Activated T-helper 1 cell treated with anti-CD3 and anti-CD28 coated beads, Interleukin-2, amount 50 U/mL, for 16 hours (primary cell): ENCODE data around the gene MROH2A.

Experiments used
- DNase-seq, 2 donors: peaks; one replicate each; pipeline ENCODE4 v3.0.0-alpha.2; 2020; ENCODE audit warnings: low read depth in 1 of 2, low spot score in 1 of 2

The MROH2A gene

DNA sequence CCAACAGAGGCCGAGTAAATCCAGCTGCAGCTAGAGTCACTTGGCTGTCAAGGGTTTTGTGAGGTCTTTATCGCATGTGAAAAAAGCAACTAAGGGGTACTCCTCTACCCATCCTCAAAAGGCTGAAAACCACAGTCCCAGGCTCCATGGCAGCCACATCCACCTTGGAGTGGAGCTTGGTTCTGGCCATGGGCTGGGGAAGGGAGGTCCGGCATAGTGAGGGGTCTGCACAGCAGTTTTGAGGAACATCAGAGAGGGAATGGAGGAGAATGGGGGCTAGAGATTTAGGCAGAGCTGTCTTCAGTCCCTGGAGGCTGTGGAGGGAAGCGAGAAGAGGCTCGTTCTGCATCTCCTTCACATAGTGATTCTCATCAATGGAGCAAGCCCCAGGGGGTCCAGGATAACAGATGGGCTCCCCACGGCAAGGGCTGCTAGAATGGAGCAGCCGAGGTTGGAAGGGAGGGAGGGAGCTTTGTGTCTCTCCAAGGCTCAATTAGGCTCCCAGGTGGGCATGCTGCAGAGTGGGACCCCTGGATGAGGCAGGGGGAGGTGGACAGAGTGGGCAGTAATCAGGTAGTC, 21.0 kb downstream of the MROH2A start:
- DNase-seq, result no peak

DNA sequence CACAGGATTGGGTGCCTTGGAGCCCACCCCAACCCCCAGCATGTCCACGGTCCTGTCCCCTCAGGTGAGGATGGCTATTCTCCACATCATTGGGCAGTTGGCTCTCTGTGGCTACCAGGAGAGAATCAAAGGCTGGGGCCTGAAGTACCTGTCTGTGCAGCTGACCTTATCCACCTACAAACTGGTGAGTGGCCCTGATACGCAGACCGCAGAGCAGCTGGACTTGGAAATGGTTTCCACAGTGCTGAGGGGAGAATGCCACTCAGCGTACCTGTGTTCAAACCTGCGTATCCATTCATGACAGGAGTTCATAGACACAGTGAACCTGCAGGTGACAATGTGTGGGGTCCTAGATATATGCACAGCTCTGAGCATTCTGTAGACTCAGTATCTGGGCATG, 21.6 kb downstream of the MROH2A start:
- DNase-seq, result no peak

DNA sequence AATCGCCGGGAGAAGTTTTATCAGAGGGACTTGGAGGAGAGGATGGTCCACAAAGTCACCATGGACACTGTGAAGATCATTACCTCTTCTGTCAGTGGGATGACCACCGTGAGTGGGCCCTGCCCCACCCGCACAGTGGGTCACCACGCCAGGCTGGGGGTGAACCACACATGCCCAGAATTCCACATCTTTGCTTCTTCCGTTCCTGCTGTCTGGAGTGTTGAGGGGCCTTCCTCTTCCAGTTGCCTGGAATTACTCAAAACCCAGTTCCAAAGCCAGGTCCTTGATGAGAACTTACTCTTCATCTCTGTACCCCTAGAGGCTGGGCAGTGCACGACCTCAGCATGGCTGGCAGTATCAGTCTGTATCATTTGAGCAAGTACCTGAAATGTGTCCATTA, 22.1 kb downstream of the MROH2A start:
- no peak for DNase-seq

DNA sequence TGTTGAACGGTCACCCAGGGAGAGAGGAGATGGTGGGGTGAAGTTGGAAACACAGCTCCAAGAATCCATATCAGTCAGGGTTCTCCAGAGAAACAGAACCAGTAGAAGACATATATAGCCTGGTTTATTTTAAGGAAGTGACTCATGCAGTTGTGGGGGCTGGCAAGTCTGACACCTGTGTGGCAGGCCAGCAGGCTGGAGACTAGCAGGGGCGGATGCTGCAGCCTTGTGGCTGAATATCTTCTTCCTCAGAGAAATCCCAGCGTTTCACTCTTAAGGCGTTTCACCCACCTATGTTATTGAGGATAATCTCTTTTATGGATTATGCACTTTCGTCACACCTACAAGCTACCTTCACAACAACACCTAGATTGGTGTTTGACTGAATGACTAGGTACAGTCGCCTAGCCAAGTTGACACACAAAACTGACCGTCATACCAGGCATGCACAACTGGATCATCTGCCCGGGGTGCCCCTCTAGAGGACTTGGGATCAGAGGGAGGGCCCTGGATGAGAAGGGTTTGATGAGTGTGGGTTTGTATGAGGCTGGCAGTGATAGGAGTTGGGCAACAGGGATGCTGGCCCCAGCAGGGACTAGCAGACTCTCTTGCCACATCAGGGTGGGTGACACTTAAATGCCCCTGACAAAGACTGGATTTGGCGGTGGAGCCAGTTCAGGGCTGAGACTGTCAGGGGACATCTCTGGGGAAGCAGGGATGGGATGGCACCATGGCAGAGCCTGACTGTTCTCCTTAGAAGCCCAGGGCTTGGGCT, 23.4 kb downstream of the MROH2A start:
- no peak for DNase-seq

DNA sequence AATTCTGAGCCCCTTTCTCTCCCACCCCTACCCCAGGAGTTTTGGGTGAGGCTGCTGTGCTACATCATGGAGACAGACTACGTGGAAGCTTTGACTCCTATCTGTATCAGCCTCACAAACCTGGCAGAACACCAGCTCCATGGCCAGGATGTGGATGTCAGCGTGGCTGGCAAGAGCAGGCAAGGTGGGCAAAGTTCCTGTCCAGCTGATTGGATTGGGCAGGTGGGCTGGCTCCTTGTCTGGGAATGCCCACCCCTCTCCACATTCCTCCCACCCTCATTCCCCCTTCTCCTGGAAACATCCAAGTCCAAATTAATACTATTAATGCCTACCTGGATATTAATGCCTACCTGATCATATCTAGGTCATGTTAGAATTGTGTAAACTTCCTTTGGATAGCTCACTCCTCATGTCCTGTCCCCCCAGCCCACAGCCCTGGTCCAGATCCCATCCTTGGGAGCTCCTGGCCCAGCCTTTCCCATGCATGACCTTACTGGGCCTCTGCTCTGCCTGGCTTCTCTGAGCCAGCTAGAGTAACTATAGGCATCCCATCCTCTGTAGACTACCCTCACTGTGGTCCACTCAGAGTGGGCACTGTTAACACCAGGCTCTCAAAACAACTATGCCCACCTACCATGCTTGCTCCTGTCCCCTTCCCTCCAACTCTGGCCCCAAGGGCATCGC, 24.1 kb downstream of the MROH2A start:
- no peak for DNase-seq

DNA sequence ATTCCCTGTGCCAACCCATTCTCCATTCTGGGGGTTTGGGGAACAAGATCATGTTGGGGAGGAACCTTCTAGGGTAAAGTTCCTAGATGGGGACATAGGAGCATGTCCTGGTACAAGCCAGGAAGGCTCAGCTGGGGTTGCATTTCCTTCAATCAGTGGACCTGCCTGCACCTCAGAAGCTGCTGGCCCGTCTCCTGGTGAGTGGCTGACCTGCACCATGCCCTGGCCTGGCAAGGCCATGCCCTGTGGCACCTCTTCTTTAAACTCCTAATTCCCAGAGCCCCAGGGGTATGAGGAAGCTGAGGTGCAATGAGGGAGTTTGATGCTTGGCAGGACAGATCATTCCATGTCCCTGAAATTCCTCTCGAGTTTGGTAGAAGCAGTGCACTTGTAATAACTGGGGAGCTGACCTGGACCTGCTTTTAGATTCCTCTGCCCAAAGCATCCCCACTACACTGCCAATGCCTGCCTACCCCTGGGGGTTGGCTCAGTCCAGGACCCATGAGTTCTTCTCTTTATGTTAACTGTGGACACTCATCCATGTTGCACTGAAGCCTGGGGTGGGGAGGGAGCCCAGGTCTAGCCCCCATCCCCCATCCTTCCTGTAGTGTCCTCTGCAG, 25.3 kb downstream of the MROH2A start:
- no peak for DNase-seq

DNA sequence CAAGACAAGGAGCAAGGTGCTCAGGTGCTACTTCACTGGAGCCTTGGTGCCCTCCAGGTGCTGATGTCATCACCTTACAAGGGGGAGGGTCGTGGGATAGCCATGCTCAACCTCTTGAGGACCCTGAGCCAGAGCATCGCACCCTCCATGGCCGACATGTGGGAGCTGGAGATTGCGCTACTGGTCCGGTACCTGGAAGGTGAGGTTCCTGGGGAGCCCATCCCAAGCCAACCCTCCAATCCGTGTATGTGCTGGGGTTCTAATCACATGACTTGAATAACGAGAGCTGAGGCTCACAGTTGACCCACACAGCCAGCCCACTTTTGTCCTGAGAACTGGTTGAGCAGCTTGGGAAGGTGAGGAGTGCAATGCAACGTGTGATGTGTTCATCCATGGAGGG, 25.9 kb downstream of the MROH2A start:
- no peak for DNase-seq

DNA sequence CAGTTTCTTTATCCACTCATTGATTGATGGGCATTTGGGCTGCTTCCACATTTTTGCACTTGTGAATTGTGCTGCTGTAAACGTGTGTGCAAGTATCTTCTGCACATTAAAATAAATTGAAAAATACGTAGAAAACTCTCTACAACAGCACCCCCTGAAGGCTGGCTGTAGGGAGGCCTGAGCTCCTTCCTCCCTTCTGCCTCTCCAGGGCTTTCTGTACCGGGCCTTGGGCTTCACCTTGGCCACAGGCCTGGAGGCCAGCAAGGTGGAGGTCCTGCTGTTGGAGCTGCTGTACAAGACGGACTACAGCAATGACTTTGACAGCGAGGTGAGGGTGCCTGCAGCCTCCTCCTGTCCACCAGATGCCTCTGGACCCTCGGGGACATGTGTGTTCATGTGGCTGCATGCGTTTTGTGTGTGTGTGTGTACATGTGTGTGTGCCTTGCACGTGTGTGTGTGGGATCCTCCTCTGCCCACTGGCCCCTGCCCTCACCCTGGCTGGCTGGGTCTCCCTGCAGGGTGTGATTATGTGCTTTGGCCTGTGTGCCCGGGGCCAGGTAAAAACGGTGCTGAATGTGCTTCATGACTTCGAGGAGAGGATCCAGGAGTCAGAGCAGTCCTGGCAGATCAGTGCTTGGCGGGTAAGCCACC, 29.2 kb downstream of the MROH2A start:
- no peak for DNase-seq

DNA sequence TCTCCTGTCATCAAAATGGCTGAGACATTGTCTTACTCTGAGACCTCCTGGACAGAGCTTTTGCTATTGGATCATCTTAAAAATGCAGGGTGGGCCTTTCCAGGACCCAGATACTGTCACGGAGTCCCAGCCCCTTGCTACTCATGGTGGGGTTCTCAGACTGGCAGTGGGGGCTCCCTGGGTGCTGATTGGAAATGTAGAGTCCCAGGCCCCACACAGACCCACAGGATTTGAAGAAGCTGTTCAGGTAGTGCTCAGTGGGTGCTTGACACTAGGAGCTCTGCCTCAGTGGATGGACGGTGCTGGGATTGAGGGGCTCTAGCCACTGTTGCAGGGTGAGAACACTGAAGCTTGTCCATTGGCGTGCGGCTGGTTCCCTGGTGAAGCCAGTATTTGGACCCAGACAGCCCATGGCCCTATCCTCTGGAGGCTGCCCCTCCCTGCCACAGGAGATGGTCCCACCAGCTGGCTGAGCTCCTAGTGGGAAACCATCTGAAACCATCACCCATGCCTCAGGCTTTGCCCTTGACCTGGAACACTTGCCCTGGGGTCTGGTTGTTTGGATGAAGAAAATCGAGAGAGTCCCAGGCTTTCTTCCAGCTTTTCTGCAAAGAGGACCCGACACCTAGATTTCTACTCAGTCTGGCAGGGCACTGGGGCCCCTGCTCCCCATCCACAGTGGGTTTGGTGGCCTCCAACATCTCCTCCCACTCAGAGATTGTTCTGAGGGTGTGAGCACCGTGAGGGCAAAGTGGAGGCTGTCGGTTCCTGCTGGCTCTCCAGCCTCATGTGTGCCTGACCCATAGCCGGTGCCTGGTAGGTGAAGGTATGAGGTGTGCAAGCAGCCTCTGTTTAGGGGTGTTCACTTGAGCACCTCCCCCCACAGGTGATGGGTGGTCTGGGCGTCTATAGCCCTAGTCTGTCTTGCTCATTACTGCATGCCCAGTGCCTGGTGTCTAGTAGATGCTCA, 30.1 kb downstream of the MROH2A start:
- no peak for DNase-seq

DNA sequence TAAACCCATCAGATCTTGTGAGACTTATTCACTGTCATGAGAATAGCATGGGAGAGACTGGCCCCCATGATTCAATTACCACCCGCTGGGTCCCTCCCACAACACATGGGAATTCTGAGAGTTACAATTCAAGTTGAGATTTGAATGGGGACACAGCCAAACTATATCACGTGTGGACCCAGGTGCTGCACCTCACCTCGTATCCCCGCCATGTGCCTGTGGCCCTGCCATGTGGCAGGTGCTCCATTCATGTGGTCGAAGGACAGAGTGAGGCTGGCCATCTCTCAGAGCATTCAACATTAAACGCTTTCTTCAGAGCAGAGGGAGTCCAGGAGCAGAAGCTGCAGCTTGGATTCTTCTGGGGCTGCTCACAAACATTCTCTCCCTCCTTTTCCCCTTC, 32.3 kb downstream of the MROH2A start:
- DNase-seq, result no peak

DNA sequence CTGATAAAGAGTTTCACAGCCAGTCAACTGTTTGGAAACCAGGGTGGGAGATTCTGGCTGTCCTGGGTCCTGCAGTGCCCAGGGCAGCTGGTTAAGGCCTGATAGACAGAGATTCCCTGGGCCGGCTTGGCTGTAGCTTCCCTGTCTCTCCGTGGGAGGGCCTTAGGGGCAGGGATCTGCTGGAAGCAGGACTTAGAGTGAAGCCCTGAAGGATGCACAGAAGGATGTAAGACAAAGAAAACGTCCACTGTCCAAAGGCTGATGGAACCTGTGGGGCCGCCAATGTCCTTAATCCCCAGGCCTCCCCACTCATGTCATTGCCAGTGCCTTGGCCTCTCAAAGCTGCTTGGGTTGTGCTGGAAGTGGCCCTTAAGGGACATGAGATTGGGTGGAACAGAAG, 33.0 kb downstream of the MROH2A start:
- no peak for DNase-seq

DNA sequence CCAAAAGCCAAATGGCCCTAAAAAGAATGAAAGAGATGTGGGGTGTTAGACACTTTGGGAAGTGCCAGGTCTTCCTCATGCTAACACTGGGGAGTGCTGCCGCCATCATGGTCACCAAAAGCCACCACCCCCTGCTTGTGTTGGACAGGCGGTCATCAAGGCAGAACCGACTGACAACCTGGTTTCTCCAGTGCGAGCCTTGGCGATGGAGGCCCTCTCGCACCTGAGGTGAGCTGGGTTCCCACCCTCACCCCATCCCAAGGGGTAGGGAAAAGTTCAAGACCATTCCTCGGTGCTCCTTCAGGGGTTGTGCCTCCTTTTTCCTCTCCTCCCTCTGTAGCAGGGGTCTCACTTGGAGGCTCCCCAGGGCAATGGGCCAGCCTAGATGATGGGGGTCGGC, 33.6 kb downstream of the MROH2A start:
- no peak for DNase-seq

DNA sequence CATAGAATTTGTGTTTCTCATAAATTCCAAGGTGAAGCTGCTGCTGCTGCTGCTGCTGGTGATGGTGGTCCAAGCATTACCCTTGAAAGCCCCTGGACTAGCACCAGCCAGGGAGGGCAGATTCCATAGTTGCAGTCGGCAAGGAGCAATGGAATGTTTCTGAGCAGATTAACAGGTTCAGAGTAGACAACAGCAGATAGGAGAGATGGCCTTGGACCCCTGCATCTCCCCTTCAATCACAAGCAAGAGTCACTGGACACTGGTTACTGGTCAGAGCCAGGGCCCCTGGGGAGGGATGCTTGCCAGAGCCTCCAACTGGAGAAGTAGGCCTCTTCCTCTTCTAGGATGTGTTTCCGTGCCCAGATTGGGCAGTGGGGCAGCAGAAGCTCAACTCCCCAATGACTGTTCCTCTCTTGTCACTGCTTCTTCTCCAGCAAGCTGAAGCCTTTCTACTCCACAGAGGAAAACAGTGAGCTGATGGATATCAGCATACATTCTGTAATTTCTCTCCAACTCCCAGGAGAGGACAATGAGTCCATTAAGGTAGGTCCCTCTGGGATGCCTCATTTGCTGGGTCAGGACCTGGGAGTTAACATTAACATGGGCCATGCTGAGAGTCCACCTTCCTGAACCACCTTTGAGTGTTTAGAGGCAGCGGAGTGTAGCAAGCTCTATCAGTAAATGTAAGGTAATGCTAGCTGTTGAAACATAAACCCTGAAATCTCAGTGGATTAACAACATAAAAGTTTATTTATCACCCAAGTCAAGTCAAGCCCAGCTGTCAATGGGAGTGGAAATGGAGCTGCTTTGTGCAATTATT, 35.3 kb downstream of the MROH2A start:
- DNase-seq, result no peak

DNA sequence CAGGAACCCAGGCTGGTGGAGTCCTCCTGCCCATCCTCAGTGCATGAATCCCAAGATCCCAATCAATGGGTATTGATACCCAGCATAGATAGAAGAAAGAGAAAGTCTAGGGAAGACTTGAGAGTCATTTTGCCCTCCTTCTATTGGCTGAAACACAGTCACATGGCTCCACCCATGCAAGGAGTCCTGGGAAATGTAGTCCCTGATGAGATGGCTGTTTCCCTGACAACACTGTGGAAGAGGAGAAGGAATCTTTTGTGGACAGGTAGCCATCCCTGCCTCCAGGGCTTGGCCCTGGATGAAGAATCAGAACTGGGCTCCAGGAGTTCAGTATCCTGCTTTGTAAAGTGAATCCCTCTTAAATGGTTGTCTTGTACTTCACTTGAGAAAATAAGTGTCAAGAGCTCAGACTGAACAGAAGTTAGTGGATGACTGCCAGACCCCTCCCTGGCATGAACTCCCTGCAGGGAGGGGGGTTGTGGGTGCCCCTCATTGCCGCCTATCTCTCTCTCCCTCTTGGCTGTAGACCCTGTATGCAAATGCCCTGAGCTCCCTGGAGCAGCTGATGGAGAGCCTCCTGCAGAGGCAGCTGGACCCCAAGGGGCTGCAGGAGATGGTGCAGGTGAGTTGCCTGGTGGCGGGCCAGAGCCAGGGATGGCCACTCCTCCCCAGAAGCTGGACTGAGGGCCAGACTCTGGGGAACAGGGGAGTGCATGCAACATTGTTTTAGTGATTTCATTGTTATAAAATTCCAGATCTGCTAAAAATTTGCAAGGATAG, 36.1 kb downstream of the MROH2A start:
- DNase-seq, result no peak

DNA sequence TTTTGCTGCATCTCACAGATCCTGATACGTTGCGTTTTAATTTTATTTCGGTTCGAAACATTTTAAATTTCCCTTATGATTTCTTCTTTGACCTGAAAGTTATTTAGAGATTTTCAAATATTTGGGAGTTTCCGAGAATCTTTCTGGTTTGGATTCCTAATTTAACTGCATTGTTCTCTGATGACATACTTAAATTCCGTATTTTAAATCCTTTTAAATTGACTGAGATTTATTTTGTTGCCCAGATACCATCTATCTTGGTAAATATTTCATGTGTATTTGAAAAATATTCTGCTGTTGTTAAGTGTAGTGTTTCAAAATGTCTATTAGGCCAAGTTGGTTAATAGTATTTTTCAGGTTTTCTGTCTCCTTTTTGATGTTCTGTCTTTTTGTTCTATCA, 37.7 kb downstream of the MROH2A start:
- DNase-seq, result no peak

DNA sequence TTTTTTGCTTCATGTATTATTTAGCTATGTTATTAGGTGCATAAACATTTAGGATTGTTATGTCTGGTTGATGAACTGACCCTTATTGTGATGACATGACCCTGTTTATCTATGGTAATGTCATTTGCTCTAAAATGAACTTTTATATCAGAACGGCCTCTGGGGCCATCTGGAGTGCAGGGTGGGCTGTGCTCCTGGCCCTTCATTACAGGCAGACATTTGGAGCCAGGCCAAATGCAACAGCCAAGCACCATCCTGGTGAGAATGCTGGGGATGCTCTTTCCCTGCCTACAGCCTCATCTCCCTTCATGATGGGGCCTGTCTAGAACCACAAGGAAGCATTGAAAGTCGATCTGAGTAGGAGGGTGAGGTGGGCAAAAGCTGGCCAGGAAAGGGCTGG, 38.2 kb downstream of the MROH2A start:
- no peak for DNase-seq

DNA sequence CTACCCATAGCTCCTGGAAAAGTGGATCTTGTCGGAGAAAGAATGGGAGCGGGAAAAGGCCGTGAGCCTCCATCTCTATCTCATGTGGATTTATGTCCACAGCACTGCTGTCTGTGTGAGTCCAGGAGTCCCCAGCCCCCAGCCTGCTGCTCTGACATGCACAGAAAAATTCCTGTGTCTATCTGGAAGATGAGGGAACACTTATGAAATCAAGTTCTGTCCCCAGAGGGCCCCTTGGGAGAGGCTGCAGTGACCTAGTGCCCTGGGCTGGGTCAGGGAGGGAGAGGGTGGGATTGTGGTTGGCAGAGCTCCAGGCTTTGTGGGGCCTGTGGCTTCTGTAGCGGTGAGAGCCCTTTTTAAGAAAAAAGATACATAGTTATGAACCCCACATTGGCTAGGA, 38.6 kb downstream of the MROH2A start:
- DNase-seq, result no peak

DNA sequence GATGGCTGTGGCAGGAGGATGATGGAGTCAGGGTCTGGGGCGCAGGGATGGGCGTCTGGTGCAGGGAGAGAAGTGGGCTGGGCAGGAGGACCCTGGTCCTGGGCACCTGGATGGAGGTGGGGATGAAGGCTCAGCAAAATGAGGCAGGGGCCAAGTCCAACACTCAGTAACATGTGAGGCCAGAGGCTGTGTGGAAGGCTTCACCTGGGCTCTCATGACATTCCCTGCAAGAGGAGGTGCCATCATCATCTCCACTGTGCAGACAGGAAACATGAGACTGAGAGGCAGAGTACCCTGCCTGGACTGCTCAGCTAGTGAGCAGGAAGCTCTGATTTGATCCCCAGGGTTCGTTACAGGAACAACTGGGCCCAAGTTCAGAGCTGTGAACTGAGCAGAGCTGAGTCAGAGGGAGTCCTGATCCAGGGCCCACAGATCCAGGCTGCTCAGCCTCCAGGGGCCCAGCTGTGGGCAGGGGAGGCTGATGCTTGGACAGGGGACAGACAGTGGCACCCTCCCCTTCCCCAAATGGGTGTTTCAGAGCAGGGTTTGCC, 39.3 kb downstream of the MROH2A start:
- DNase-seq, result no peak
